Measurements from ENCODE around the gene IKZF3.
"Not testable (repeated sequence)": the region's sequence is repeated elsewhere in the genome, so short reads cannot be mapped to it uniquely, and the experiment has no call there.

IKZF3 gene

DNA sequence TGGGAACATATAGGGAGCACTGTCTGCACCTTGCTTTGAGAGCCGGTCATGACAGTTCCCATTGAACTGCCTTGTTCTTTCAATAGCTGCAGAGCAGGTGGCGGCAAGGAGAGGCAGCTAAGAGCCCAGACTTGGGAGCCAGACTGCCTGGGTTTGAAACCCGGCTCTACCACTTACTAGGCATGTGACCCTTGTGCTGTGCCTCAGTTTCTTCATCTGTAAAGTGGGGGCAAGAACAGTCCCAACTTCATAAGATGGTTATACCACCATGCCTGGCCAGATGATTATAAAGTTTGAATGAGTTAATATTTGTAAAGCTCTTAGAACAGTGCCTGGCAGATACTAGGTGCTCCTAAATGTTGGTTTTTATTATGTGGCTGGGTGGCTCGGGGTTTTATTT lies 149.9 kb downstream of the IKZF3 start:
- DNase-seq = no peak

DNA sequence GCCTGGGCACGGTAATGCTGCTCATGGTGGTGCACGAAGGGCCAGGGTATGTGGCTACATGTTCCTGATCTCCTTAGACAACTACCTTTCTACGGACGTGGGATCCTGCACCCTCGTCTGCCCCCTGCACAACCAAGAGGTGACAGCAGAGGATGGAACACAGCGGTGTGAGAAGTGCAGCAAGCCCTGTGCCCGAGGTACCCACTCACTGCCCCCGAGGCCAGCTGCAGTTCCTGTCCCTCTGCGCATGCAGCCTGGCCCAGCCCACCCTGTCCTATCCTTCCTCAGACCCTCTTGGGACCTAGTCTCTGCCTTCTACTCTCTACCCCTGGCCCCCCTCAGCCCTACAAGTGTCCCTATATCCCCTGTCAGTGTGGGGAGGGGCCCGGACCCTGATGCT lies 152.3 kb downstream of the IKZF3 start:
- DNase-seq = no peak

DNA sequence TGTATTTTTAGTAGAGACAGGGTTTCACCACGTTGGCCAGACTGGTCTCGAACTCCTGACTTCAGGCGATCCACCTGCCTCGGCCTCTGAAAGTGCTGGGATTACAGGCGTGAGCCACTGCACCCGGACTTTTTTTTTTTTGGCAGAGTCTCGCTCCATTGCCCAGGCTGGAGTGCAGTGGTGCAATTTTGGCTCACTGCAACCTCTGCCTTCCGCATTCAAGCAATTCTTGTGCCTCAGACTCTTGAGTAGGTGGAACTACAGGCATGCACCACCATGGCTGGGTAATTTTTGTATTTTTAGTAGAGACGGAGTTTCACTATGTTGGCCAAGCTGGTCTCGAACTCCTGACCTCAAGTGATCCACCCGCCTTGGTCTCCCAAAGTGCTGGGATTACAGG lies 153.0 kb downstream of the IKZF3 start:
- DNase-seq = not testable (repeated sequence)

DNA sequence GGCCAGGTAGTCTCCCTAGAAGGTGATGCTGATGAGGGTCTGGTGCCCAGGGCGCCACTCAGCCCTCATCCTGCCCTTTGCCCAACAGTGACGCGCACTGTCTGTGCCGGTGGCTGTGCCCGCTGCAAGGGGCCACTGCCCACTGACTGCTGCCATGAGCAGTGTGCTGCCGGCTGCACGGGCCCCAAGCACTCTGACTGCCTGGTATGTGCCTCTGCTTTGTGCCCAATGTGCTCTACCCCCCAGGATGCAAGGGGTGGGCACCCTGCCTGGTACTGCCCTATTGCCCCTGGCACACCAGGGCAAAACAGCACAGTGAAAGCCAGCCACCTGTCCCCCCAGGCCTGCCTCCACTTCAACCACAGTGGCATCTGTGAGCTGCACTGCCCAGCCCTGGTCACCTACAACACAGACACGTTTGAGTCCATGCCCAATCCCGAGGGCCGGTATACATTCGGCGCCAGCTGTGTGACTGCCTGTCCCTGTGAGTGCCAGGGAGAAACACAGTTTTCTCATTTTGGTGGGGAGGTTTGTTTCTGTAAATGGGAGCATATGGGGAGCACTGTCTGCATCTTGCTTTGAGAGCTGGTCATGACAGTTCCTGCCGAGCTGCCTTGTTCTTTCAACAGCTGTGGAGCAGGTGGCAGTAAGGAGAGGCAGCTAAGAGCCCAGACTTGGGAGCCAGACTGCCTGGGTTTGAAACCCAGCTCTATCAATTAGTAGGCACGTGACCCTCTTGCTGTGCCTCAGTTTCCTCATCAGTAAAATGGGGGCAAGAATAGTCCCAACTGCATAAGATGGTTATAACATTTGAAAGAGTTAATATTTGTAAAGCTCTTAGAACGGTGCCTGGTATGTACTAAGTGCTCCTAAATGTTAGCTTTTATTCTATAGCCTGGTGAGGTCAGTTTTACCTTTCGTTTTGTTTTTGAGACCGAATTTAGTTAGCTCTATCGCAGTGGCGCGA lies 153.8 kb downstream of the IKZF3 start:
- DNase-seq = no peak

DNA sequence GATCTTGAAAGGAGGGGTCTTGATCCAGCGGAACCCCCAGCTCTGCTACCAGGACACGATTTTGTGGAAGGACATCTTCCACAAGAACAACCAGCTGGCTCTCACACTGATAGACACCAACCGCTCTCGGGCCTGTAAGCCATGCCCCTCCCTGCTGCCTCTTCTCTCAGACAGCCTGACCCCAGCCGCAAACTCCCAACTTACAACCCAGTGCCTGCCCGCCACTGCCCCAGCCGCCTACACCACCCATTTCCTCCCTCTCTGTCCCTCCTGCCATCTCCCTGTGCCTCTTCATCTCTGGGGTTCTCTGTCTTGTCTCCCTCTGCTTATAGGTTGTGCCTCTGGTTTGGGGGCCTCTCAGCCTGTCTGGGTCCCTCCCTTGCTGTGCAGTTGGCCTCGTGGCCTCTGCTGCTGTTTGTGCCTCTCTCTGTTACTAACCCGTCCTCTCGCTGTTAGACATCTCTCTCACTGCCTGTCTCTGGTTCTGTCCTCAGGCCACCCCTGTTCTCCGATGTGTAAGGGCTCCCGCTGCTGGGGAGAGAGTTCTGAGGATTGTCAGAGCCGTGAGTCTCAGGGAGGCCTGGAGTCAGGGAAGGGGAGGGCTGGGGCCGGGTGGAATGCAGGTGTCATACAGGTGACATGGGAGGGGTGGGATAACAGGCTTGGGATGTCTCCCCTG lies 154.7 kb downstream of the IKZF3 start:
- no peak for DNase-seq
